Measurements from ENCODE around the gene BLVRB. TPM values are rescaled to one million over a fixed set of nuclear protein-coding genes. Genes with fewer than 3 reads are reported as not detected.

The BLVRB gene
- total and polyA plus RNA-seq, 9 of the 15 experiments (the other 6 are each of a cell fraction or from before 2014, with no cell fraction given): 81.1 to 749 (median 331) TPM

GRCh38 chr19:40418040-40418439, 47.5 kb downstream of the BLVRB start (continued):
- TF ChIP-seq, protein P1, sequence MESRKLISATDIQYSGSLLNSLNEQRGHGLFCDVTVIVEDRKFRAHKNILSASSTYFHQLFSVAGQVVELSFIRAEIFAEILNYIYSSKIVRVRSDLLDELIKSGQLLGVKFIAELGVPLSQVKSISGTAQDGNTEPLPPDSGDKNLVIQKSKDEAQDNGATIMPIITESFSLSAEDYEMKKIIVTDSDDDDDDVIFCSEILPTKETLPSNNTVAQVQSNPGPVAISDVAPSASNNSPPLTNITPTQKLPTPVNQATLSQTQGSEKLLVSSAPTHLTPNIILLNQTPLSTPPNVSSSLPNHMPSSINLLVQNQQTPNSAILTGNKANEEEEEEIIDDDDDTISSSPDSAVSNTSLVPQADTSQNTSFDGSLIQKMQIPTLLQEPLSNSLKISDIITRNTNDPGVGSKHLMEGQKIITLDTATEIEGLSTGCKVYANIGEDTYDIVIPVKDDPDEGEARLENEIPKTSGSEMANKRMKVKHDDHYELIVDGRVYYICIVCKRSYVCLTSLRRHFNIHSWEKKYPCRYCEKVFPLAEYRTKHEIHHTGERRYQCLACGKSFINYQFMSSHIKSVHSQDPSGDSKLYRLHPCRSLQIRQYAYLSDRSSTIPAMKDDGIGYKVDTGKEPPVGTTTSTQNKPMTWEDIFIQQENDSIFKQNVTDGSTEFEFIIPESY (CRISPR knock-in tag; IDR thresholded peaks at IDR 0.05): no peak
- peak; percentile 51 for TF ChIP-seq DPF2 (IDR thresholded peaks at IDR 0.05)
- no peak for TF ChIP-seq NFRKB (IDR thresholded peaks at IDR 0.05; ENCODE audit: low read depth)
- TF ChIP-seq ZNF311 (CRISPR knock-in tag; IDR thresholded peaks at IDR 0.05): no peak
- no peak for TF ChIP-seq KDM2B (CRISPR knock-in tag; IDR thresholded peaks at IDR 0.05)
- TF ChIP-seq RFX1 (IDR thresholded peaks at IDR 0.05): no peak
- TF ChIP-seq ZBED1 (IDR thresholded peaks at IDR 0.05): no peak
- no peak for TF ChIP-seq U2AF2 (optimal IDR thresholded peaks at IDR 0.05; ENCODE audit: low read depth, low read length)
- no peak for TF ChIP-seq ZNF778 (CRISPR knock-in tag; IDR thresholded peaks at IDR 0.05)
- TF ChIP-seq PHB2 (IDR thresholded peaks at IDR 0.05; ENCODE audit: low read depth): 0 out of 2 replicates have a peak, but pooled peaks have one; percentile 33
- no peak for TF ChIP-seq NEUROD1 (IDR thresholded peaks at IDR 0.05; ENCODE audit: borderline replicate concordance, low read depth, low read length, partially characterized antibody)
- no peak for TF ChIP-seq ZBTB8A (IDR thresholded peaks at IDR 0.05; ENCODE audit: partially characterized antibody)
- no peak for TF ChIP-seq MCM3 (IDR thresholded peaks at IDR 0.05)
- TF ChIP-seq FOXJ3 (CRISPR knock-in tag; IDR thresholded peaks at IDR 0.05): no peak
- TF ChIP-seq, protein P2, sequence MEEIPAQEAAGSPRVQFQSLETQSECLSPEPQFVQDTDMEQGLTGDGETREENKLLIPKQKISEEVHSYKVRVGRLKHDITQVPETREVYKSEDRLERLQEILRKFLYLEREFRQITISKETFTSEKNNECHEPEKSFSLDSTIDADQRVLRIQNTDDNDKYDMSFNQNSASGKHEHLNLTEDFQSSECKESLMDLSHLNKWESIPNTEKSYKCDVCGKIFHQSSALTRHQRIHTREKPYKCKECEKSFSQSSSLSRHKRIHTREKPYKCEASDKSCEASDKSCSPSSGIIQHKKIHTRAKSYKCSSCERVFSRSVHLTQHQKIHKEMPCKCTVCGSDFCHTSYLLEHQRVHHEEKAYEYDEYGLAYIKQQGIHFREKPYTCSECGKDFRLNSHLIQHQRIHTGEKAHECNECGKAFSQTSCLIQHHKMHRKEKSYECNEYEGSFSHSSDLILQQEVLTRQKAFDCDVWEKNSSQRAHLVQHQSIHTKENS (CRISPR knock-in tag; IDR thresholded peaks at IDR 0.05): no peak
- TF ChIP-seq, protein P3, sequence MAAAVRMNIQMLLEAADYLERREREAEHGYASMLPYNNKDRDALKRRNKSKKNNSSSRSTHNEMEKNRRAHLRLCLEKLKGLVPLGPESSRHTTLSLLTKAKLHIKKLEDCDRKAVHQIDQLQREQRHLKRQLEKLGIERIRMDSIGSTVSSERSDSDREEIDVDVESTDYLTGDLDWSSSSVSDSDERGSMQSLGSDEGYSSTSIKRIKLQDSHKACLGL (CRISPR knock-in tag; IDR thresholded peaks at IDR 0.05; ENCODE audit: borderline replicate concordance, poor library complexity, severe bottlenecking): no peak
- TF ChIP-seq NR2C1 (IDR thresholded peaks at IDR 0.05): no peak
- TF ChIP-seq NR2C1 (tag; IDR thresholded peaks at IDR 0.05): no peak
- no peak for TF ChIP-seq ZNF263 (CRISPR knock-in tag; IDR thresholded peaks at IDR 0.05; ENCODE audit: borderline replicate concordance)
- 0 out of 2 replicates have a peak, but pooled peaks have one; percentile 42 for TF ChIP-seq HLTF (IDR thresholded peaks at IDR 0.05)
- TF ChIP-seq C11orf30 (IDR thresholded peaks at IDR 0.05; ENCODE audit: low read depth): no peak
- no peak for TF ChIP-seq JUNB (CRISPR knock-in tag; conservative IDR thresholded peaks at IDR 0.05)
- no peak for TF ChIP-seq BHLHE40 (IDR thresholded peaks at IDR 0.05; ENCODE audit: low read length)
- TF ChIP-seq KLF1 (tag; IDR thresholded peaks at IDR 0.05): no peak
- TF ChIP-seq ZBTB17 (CRISPR knock-in tag; IDR thresholded peaks at IDR 0.05): no peak
- TF ChIP-seq, protein P4, sequence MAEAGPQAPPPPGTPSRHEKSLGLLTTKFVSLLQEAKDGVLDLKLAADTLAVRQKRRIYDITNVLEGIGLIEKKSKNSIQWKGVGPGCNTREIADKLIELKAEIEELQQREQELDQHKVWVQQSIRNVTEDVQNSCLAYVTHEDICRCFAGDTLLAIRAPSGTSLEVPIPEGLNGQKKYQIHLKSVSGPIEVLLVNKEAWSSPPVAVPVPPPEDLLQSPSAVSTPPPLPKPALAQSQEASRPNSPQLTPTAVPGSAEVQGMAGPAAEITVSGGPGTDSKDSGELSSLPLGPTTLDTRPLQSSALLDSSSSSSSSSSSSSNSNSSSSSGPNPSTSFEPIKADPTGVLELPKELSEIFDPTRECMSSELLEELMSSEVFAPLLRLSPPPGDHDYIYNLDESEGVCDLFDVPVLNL (CRISPR knock-in tag; IDR thresholded peaks at IDR 0.05; ENCODE audit: low read depth): no peak
- TF ChIP-seq ETV5 (CRISPR knock-in tag; IDR thresholded peaks at IDR 0.05; ENCODE audit: low read depth): no peak
- TF ChIP-seq NR2C2 (CRISPR knock-in tag; IDR thresholded peaks at IDR 0.05): no peak
- no peak for TF ChIP-seq NR2C2 (tag; IDR thresholded peaks at IDR 0.05)

All from K562 (cell line).